ENCODE measurements around the gene FBXL16. TPM values are rescaled to one million over a fixed set of nuclear protein-coding genes. Genes with fewer than 3 reads are reported as not detected.
"Not testable (repeated sequence)": the region's sequence is repeated elsewhere in the genome, so short reads cannot be mapped to it uniquely, and the experiment has no call there.

Gene FBXL16
- total RNA-seq = 1 to 10 TPM in 2 of 6 experiments, under 1 TPM in 1, not detected in 3; 0.05 to 2.3 (median 1.7) TPM
- long read RNA-seq = 0 reads

DNA sequence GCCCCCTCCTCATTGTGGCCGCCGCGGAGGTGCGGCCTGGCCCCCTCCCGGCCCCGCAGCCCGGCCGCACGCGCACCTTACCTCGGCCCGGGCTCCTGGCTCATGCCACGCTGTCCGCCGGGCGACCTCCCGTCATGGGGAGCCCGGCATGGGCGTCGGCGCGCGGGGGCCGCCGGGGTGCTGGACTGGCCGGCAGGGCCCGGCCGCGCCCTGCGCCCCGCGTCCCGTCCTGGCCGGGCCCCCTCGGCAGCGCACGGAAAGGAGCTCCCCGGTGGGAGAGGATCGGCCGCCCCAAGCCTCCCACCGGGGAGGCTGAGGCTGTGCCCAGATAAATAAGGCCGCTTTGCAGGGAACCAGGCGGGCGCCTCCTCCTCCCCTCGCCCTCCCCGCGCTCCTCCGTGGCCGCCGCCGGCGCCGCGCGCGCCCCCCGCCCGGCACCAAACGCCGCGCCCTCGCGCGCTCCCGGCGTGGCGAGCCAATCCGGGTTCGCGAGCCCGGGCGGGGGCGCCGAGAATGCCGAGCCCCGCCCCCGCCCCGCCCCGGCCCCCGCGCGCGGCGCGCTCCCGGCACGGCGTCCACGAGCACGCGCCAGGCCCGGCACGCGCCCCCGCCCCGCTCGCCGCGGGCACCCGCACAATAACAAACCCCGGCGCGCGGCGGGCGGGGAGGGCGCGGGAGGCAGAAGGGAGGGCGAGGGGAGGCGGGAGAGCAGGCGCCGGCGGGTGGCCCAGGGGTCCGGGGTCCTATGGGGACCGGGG is at the start of gene FBXL16:
FBXL16 (minus strand) TSS at position 371 of the 758 bp plus-strand sequence. CDS start 8,396 bp downstream, outside the sequence.
- Histone ChIP-seq H3K4me1 (no peaks in the 10 kb centered on the region), H3K36me3 (no peaks in the 10 kb centered on the region), H3K9me3 (no peaks in the 10 kb centered on the region), H3K27ac (no peak within 1 kb of the TSS), H3K27me3 (peaks cover 5 to 8% of the 10 kb centered on the region in 2 donors), H3K4me3 (no peak within 1 kb of the TSS)
- no CpG with 5 or more reads among the region's 115 CpGs for WGBS (ENCODE audit: insufficient coverage, low coverage, low lambda C conversion rate, missing lambda C conversion rate)
- TF ChIP-seq CTCF (IDR thresholded peaks at IDR 0.05) (no peak), POLR2A (IDR thresholded peaks at IDR 0.05) (no peak)
- ATAC-seq = no peak
- intact Hi-C loops (cut with DNase I) = loop anchor here in 1 of 2 donors (5.0 kb wide), 1 partner anchor 77 kb away; no protein-coding TSS in a partner anchor
- DNase-seq = no peak

DNA sequence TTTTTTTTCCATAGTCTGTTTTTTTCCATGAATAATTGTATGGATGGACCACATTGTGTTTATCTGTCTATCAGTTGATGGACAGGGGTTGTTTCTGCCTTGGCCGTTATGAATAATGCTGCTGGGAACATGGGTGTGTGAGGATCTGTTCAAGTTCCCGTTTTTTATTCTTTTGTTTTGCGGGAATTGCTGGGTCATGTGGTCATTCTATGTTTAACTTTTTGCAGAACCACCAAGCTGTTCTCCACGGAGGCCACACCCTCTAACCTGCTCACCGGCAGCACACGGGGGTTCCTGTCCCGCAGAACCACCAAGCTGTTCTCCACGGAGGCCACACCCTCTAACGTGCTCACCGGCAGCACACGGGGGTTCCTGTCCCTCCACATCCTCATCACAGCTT is 49.1 kb upstream of the FBXL16 start:
- intact Hi-C loops (cut with DNase I) = no loop called here
- H3K27me3 ChIP-seq = no peaks in the 10 kb centered on the region
- no peak overlapping the region for H3K27ac ChIP-seq
- ATAC-seq = peak in 2 of 4 donors; percentile 24 to 37
- no peak for DNase-seq
- no peaks in the 10 kb centered on the region for H3K36me3 ChIP-seq
- no peaks in the 10 kb centered on the region for H3K4me1 ChIP-seq
- no peak overlapping the region for H3K4me3 ChIP-seq
- WGBS (ENCODE audit: insufficient coverage, low coverage, low lambda C conversion rate, missing lambda C conversion rate) = 32% methylated on average over 6 of the region's 11 CpGs
- no peak for TF ChIP-seq POLR2A (IDR thresholded peaks at IDR 0.05)
- no peak for TF ChIP-seq CTCF (IDR thresholded peaks at IDR 0.05)
- no peaks in the 10 kb centered on the region for H3K9me3 ChIP-seq

- intact Hi-C loops (cut with DNase I) = not testable (repeated sequence)
These were observed 48.6 kb upstream of the FBXL16 start for GRCh38 chr16:754121-754607.

GRCh38 chr16:752007-752312 is 46.4 kb upstream of the FBXL16 start:
- no peak for TF ChIP-seq POLR2A (IDR thresholded peaks at IDR 0.05)
- no peak for TF ChIP-seq CTCF (IDR thresholded peaks at IDR 0.05)
- DNase-seq (no peak), ATAC-seq (no peak)
- Histone ChIP-seq H3K27ac (no peak overlapping the region), H3K36me3 (no peaks in the 10 kb centered on the region), H3K4me3 (no peak overlapping the region), H3K27me3 (no peaks in the 10 kb centered on the region), H3K4me1 (no peaks in the 10 kb centered on the region), H3K9me3 (no peaks in the 10 kb centered on the region)
- WGBS (ENCODE audit: insufficient coverage, low coverage, low lambda C conversion rate, missing lambda C conversion rate) = 10% methylated on average over 8 of the region's 10 CpGs
- intact Hi-C loops (cut with DNase I) = no loop called here

More at GRCh38 chr16:754121-754607, 48.6 kb upstream of the FBXL16 start:
- WGBS (ENCODE audit: insufficient coverage, low coverage, low lambda C conversion rate, missing lambda C conversion rate) = 80% methylated on average over 5 of the region's 11 CpGs
- DNase-seq, H3K4me1 ChIP-seq, H3K9me3 ChIP-seq, ATAC-seq, H3K27me3 ChIP-seq, H3K4me3 ChIP-seq, H3K27ac ChIP-seq, H3K36me3 ChIP-seq: not testable (repeated sequence)

Data from right lobe of liver (tissue), 6 donors.